Measurements from ENCODE around the gene CMPK2. TPM values are rescaled to one million over a fixed set of nuclear protein-coding genes. Genes with fewer than 3 reads are reported as not detected.

The CMPK2 gene
- polyA plus RNA-seq, 1 of the 3 experiments (the other 2 are of a cell fraction): 1.1 TPM

GRCh38 chr2:6876309-6876708, 10.6 kb upstream of the CMPK2 start:
- ChIA-PET CTCF (interaction anchor here (4.7 to 6.0 kb wide), 2 partner anchors 10 to 20 kb away, joined by 24 to 32 read pairs; partner anchors contain the start of gene CMPK2), POLR2A (no interaction called here)
- Histone ChIP-seq H3K4me1 (ENCODE audit: control insufficient read depth in 1 of 2, insufficient read depth in 2 of 2, low read depth in 1 of 2, low read length in 1 of 2) (peaks cover 0 to 5% of the 10 kb centered on the region in 2 experiments; a peak in 2 of 4 replicates), H3K9me3 (peaks cover 6% of the 10 kb centered on the region; the same call in 1 of the 2 replicates), H3F3A (replicated peaks; ENCODE audit: insufficient read depth) (no peaks in the 10 kb centered on the region), H3K4me2 (no peak overlapping the region), H3K79me2 (ENCODE audit: insufficient read depth) (no peaks in the 10 kb centered on the region), H3K9me2 (no peaks in the 10 kb centered on the region), H2AFZ (ENCODE audit: low read depth) (no peak overlapping the region), H3K27ac (ENCODE audit: low read depth in 2 of 2, low read length in 1 of 2) (no peak overlapping the region), H3K36me3 (replicated peaks in 1 of 2; ENCODE audit: control insufficient read depth in 1 of 2, insufficient read depth in 2 of 2, low read length in 1 of 2) (no peaks in the 10 kb centered on the region), H4K20me1 (ENCODE audit: insufficient read depth) (no peaks in the 10 kb centered on the region), H3K4me3 (ENCODE audit: low read depth in 2 of 2, low read length in 1 of 2) (no peak overlapping the region), H3K9ac (no peak overlapping the region), H3K27me3 (ENCODE audit: insufficient read depth) (no peaks in the 10 kb centered on the region)
- no peak for TF ChIP-seq MEF2A (IDR thresholded peaks at IDR 0.05; ENCODE audit: borderline replicate concordance, low read depth)
- no peak for TF ChIP-seq MXI1 (IDR thresholded peaks at IDR 0.05; ENCODE audit: low read depth, low read length)
- TF ChIP-seq TEAD4 (IDR thresholded peaks at IDR 0.05; ENCODE audit: borderline replicate concordance, insufficient read depth): no peak
- TF ChIP-seq ZBTB33 (IDR thresholded peaks at IDR 0.05; ENCODE audit: borderline replicate concordance, low read depth): no peak
- TF ChIP-seq RAD21 (IDR thresholded peaks at IDR 0.05; ENCODE audit: low read length): no peak
- TF ChIP-seq MAX (IDR thresholded peaks at IDR 0.05; ENCODE audit: low read depth): no peak
- no peak for TF ChIP-seq JUND (IDR thresholded peaks at IDR 0.05)
- no peak for TF ChIP-seq EZH2phosphoT487 (IDR thresholded peaks at IDR 0.05; ENCODE audit: borderline replicate concordance, low read depth)
- no peak for TF ChIP-seq NRF1 (IDR thresholded peaks at IDR 0.05; ENCODE audit: low read depth, low read length)
- TF ChIP-seq TAF1 (IDR thresholded peaks at IDR 0.05; ENCODE audit: borderline replicate concordance, low read depth, low read length): no peak
- no peak for TF ChIP-seq ELF1 (IDR thresholded peaks at IDR 0.05)
- WGBS (ENCODE audit: low lambda C conversion rate): 35% methylated on average over 1 of the region's 1 CpG
- no peak for DNase-seq

- Histone ChIP-seq H3K9me2 (no peaks in the 10 kb centered on the region), H2AFZ (ENCODE audit: low read depth) (no peak overlapping the region), H4K20me1 (ENCODE audit: insufficient read depth) (no peaks in the 10 kb centered on the region), H3K9me3 (peaks cover 6% of the 10 kb centered on the region; the same call in 1 of the 2 replicates), H3K4me1 (ENCODE audit: control insufficient read depth in 1 of 2, insufficient read depth in 2 of 2, low read depth in 1 of 2, low read length in 1 of 2) (peaks cover 0 to 5% of the 10 kb centered on the region in 2 experiments; a peak in 2 of 4 replicates), H3K27me3 (ENCODE audit: insufficient read depth) (no peaks in the 10 kb centered on the region), H3K27ac (ENCODE audit: low read depth in 2 of 2, low read length in 1 of 2) (no peak overlapping the region), H3K9ac (no peak overlapping the region), H3F3A (replicated peaks; ENCODE audit: insufficient read depth) (no peaks in the 10 kb centered on the region), H3K79me2 (ENCODE audit: insufficient read depth) (no peaks in the 10 kb centered on the region), H3K4me2 (no peak overlapping the region), H3K36me3 (replicated peaks in 1 of 2; ENCODE audit: control insufficient read depth in 1 of 2, insufficient read depth in 2 of 2, low read length in 1 of 2) (no peaks in the 10 kb centered on the region), H3K4me3 (ENCODE audit: low read depth in 2 of 2, low read length in 1 of 2) (no peak overlapping the region; a peak in 1 of 4 replicates)
- 72% methylated on average over 3 of the region's 3 CpGs for WGBS (ENCODE audit: low lambda C conversion rate)
- no peak for TF ChIP-seq RCOR1 (IDR thresholded peaks at IDR 0.05; ENCODE audit: low read length)
- TF ChIP-seq TAF1 (IDR thresholded peaks at IDR 0.05; ENCODE audit: borderline replicate concordance, low read depth, low read length): no peak
- no peak for TF ChIP-seq NFIC (IDR thresholded peaks at IDR 0.05; ENCODE audit: borderline replicate concordance)
- no peak for DNase-seq
- ChIA-PET POLR2A (no interaction called here), CTCF (interaction anchor here (6.0 kb wide), 1 partner anchor 7 kb away, joined by 32 read pairs; the partner anchor contains the start of gene CMPK2)
Measured at GRCh38 chr2:6874032-6874431, 8.3 kb upstream of the CMPK2 start.

Measured in SK-N-SH (cell line).